Stimulated activated CD4-positive, alpha-beta T cell treated with anti-CD3 and anti-CD28 coated beads, TNF-alpha, amount 100 ng/mL, for 1 hour (primary cell): ENCODE results near the gene EEF1A1.
"Not testable (repeated sequence)": the region's sequence is repeated elsewhere in the genome, so short reads cannot be mapped to it uniquely, and the experiment has no call there.

Source experiments
- DNase-seq, 3 donors: peaks; one replicate each; pipeline ENCODE4 v3.0.0-alpha.2; 2020; ENCODE audit warnings: low read depth in 3 of 3, low spot score in 1 of 3

The EEF1A1 gene

GRCh38 chr6:73538116-73538779 is 17.4 kb upstream of the EEF1A1 start:
- no peak for DNase-seq

- DNase-seq = no peak
Measured at GRCh38 chr6:73537677-73538076, 16.8 kb upstream of the EEF1A1 start.

- DNase-seq = no peak
Measured at GRCh38 chr6:73534628-73535027, 13.8 kb upstream of the EEF1A1 start.

- DNase-seq = no peak
Measured at GRCh38 chr6:73532293-73532692, 11.5 kb upstream of the EEF1A1 start.

GRCh38 chr6:73528897-73529296 is 8.1 kb upstream of the EEF1A1 start:
- no peak for DNase-seq

GRCh38 chr6:73525546-73526330 is 4.9 kb upstream of the EEF1A1 start:
- no peak for DNase-seq

- peak; percentile 51 to 61 (median 53) for DNase-seq
Measured at GRCh38 chr6:73523434-73524123, 2.7 kb upstream of the EEF1A1 start.

- DNase-seq = peak in 1 of 3 donors; percentile 65
Measured at GRCh38 chr6:73521351-73521985, 636 bp upstream of the EEF1A1 start.

GRCh38 chr6:73519926-73520687 is 725 bp downstream of the EEF1A1 start:
- DNase-seq = peak; percentile 63 to 77 (median 70)

- not testable (repeated sequence) for DNase-seq
Measured at GRCh38 chr6:73518982-73519881, 1.6 kb downstream of the EEF1A1 start.

GRCh38 chr6:73518100-73518981 is 2.5 kb downstream of the EEF1A1 start:
- DNase-seq = not testable (repeated sequence)

GRCh38 chr6:73516514-73517489 is 4.0 kb downstream of the EEF1A1 start:
- DNase-seq = no peak

- DNase-seq = no peak
Measured at GRCh38 chr6:73515204-73515655, 5.6 kb downstream of the EEF1A1 start.

GRCh38 chr6:73514746-73515110 is 6.1 kb downstream of the EEF1A1 start:
- DNase-seq = no peak

- no peak for DNase-seq
Measured at GRCh38 chr6:73513496-73513854, 7.4 kb downstream of the EEF1A1 start.

GRCh38 chr6:73511796-73512195 is 9.0 kb downstream of the EEF1A1 start:
- DNase-seq = no peak

- no peak for DNase-seq
Measured at GRCh38 chr6:73509851-73510250, 11.0 kb downstream of the EEF1A1 start.

- DNase-seq = no peak
Measured at GRCh38 chr6:73508776-73509175, 12.1 kb downstream of the EEF1A1 start.
